Measurements from ENCODE around the gene MORF4L2.
A peak's percentile ranks its signal among the peaks of the same experiment; 100 is the strongest.

MORF4L2 gene

DNA sequence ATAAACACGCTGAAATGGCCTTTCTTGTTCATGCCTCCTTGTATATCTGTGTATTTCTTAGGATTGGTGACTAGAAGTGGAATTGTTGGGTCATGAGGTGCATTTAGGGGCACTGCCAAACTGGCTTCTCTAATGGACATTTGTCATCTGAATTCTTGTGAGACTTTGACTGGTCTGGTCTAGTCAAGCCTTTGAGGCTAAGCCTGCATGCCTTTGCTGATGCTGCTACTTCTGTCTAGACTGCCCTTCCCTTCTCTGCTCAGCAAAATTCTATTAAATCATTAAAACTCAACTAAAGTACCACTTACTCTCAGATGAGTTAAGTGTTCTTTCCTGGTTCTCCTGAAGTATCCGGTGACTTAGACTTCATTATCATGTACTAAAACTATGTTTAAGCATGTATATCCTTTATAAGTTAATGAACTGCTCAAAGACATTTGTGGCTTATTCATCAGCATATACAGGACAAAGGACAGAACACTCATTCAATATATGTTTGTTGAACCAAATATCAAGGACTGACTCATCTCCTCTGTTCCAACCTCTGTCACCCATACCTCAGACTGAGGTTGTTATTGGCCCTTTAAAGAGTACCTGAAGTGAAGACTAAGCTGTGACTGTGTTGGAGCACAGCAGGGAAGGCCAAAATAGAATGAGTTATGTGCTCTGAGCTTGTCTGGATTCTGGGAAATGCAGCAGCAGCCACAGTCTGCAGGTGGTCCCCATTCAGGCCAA lies 48.7 kb downstream of the MORF4L2 start:
- TF ChIP-seq SIN3A (IDR thresholded peaks at IDR 0.05; ENCODE audit: borderline replicate concordance, insufficient read depth, low read length) (no peak), FOXP2 (optimal IDR thresholded peaks at IDR 0.05; ENCODE audit: borderline replicate concordance, extremely low read depth, extremely low read length, insufficient read depth) (no peak), POLR2AphosphoS5 (IDR thresholded peaks at IDR 0.05; ENCODE audit: low read depth, low read length) (no peak), TAF1 (IDR thresholded peaks at IDR 0.05; ENCODE audit: borderline replicate concordance, insufficient read depth, low read length) (no peak)
- TF ChIP-seq, protein P1, sequence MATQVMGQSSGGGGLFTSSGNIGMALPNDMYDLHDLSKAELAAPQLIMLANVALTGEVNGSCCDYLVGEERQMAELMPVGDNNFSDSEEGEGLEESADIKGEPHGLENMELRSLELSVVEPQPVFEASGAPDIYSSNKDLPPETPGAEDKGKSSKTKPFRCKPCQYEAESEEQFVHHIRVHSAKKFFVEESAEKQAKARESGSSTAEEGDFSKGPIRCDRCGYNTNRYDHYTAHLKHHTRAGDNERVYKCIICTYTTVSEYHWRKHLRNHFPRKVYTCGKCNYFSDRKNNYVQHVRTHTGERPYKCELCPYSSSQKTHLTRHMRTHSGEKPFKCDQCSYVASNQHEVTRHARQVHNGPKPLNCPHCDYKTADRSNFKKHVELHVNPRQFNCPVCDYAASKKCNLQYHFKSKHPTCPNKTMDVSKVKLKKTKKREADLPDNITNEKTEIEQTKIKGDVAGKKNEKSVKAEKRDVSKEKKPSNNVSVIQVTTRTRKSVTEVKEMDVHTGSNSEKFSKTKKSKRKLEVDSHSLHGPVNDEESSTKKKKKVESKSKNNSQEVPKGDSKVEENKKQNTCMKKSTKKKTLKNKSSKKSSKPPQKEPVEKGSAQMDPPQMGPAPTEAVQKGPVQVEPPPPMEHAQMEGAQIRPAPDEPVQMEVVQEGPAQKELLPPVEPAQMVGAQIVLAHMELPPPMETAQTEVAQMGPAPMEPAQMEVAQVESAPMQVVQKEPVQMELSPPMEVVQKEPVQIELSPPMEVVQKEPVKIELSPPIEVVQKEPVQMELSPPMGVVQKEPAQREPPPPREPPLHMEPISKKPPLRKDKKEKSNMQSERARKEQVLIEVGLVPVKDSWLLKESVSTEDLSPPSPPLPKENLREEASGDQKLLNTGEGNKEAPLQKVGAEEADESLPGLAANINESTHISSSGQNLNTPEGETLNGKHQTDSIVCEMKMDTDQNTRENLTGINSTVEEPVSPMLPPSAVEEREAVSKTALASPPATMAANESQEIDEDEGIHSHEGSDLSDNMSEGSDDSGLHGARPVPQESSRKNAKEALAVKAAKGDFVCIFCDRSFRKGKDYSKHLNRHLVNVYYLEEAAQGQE (IDR thresholded peaks at IDR 0.05; ENCODE audit: insufficient read depth in 1 of 2, low read depth in 2 of 2, low read length in 2 of 2) = no peak

DNA sequence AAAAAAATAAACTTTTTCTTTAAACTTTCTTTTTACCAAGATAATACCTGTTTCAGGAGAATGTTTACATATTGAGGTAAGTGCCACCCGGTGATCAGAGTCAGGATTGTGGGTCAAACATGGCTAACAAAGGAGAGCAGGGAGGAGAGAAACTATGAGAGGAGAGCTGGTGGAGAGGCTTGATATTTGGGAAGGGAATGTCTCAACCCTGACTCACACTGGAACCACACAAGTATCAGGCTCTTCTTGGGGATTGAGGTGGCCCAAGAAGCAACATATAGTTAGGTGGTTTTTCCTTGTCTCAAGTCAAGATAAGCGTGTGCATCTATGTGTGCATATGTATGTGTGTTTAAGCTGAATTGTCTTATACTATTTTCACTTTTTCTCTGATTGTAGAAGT lies 51.1 kb downstream of the MORF4L2 start:
- TF ChIP-seq SIN3A (IDR thresholded peaks at IDR 0.05; ENCODE audit: borderline replicate concordance, insufficient read depth, low read length) (no peak), POLR2AphosphoS5 (IDR thresholded peaks at IDR 0.05; ENCODE audit: low read depth, low read length) (no peak), FOXP2 (optimal IDR thresholded peaks at IDR 0.05; ENCODE audit: borderline replicate concordance, extremely low read depth, extremely low read length, insufficient read depth) (no peak)

DNA sequence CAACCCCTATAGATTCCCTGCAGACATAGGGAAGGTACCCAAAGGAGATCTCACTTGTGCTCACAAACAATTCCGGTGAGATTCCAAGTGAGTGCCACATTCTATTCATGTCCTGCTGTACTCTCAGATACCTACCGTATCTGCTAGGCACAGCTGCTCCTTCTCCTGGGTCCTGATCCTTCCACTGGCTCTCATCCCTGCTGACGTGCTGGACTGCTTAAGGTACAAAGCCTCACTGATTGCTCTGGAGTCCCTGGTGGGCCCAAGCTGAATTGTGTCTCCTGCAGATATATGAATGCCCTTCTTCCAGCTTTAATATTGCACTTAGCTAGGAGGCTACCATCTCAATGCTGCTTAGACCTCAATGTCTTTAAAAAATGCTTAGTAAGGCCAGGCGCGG lies 55.4 kb downstream of the MORF4L2 start:
- TF ChIP-seq, protein P1 (IDR thresholded peaks at IDR 0.05; ENCODE audit: insufficient read depth in 1 of 2, low read depth in 2 of 2, low read length in 2 of 2) = no peak
- TF ChIP-seq SIN3A (IDR thresholded peaks at IDR 0.05; ENCODE audit: borderline replicate concordance, insufficient read depth, low read length) (no peak), FOXP2 (optimal IDR thresholded peaks at IDR 0.05; ENCODE audit: borderline replicate concordance, extremely low read depth, extremely low read length, insufficient read depth) (no peak), POLR2AphosphoS5 (IDR thresholded peaks at IDR 0.05; ENCODE audit: low read depth, low read length) (no peak), TAF1 (IDR thresholded peaks at IDR 0.05; ENCODE audit: borderline replicate concordance, insufficient read depth, low read length) (no peak)

DNA sequence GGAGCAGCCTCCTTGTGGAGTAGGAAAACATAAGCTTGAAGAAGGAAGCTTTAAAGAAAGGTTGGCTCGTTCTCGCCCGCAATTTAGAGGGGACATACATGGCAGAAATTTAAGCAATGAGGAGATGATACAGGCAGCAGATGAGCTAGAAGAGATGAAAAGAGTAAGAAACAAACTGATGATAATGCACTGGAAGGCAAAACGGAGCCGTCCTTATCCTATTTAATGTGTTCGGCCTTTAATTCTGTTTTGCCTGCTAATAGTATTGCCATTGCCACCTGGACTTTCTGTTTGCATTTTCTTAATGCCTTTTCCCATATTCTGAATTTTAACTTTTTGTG lies 56.4 kb downstream of the MORF4L2 start:
- TF ChIP-seq TAF1 (IDR thresholded peaks at IDR 0.05; ENCODE audit: borderline replicate concordance, insufficient read depth, low read length) = no peak
- TF ChIP-seq SIN3A (IDR thresholded peaks at IDR 0.05; ENCODE audit: borderline replicate concordance, insufficient read depth, low read length) = no peak

DNA sequence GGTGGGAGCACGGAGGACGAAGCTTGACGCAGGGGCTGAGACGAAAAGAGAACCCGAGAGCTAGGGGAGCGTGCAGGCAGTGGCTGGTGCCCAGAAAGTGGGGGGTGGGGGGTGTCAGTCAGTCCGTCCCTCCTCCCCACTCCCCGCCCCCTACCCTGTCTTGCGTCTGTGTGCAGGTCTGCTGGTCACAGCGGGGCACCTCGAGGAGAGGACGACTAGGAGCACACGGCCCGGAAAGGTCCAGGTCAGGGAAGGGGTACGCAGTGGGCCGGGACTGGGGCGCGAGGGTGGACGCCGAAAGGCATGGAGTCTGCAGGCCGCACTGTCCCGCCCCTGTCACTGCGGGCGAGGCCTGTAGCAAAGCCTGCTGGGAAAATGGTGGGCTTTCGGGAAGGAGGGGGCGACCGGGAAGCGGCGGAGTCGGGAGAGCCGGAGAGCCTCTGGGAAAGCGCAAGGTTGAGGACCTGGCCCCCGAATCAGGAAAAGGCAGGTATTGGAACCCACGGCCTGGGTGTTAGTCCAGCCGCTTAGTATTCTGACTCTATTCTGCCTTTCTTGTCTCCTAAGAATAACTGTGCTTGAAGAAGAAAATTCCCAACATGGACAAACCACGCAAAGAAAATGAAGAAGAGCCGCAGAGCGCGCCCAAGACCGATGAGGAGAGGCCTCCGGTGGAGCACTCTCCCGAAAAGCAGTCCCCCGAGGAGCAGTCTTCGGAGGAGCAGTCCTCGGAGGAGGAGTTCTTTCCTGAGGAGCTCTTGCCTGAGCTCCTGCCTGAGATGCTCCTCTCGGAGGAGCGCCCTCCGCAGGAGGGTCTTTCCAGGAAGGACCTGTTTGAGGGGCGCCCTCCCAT lies 57.0 kb downstream of the MORF4L2 start:
- TF ChIP-seq TAF1 (IDR thresholded peaks at IDR 0.05; ENCODE audit: borderline replicate concordance, insufficient read depth, low read length) (no peak), SIN3A (IDR thresholded peaks at IDR 0.05; ENCODE audit: borderline replicate concordance, insufficient read depth, low read length) (peak; percentile 56; the same call in 1 of the 2 replicates), POLR2AphosphoS5 (IDR thresholded peaks at IDR 0.05; ENCODE audit: low read depth, low read length) (peak; percentile 48; the same call in 1 of the 2 replicates)
- TF ChIP-seq, protein P1 (IDR thresholded peaks at IDR 0.05; ENCODE audit: insufficient read depth in 1 of 2, low read depth in 2 of 2, low read length in 2 of 2) = no peak

Data from PFSK-1 (cell line).